Stimulated activated effector memory CD8-positive, alpha-beta T cell treated with anti-CD3 and anti-CD28 coated beads, Interleukin-12 subunit alpha, Interleukin-12 subunit beta, amount 100 ng/mL, for 72 hours (primary cell): ENCODE data around the gene NME7.

ENCODE experiments used
- ATAC-seq: fragments of 150-1000 bp; cut with Tn5 transposase; 2 replicates; pipeline ENCODE4 v1.10.0; 2021
- DNase-seq, 2 donors: peaks; one replicate each; pipeline ENCODE4 v3.0.0; 2021 to 2022; ENCODE audit warnings: low spot score in 2 of 2
- H3K27ac Mint-ChIP-seq: one replicate; pipeline ENCODE4 v1.8.0; 2022; ENCODE audit warnings: mild to moderate bottlenecking, mixed read lengths
- H3K36me3 Mint-ChIP-seq: one replicate; pipeline ENCODE4 v1.8.0; 2022; ENCODE audit warnings: mild to moderate bottlenecking, mixed read lengths
- H3K4me1 Mint-ChIP-seq: one replicate; pipeline ENCODE4 v1.8.0; 2022; ENCODE audit warnings: mixed read lengths
- H3K4me3 Mint-ChIP-seq: one replicate; pipeline ENCODE4 v1.8.0; 2022; ENCODE audit warnings: mild to moderate bottlenecking, mixed read lengths
- H3K9me3 Mint-ChIP-seq: one replicate; pipeline ENCODE4 v1.8.0; 2022; ENCODE audit warnings: mixed read lengths

The NME7 gene

GRCh38 chr1:169240449-169241232 is 127.0 kb downstream of the NME7 start:
- DNase-seq (no peak), ATAC-seq (peak; percentile 83)
- Mint-ChIP-seq H3K4me1 (peaks cover 7% of the 10 kb centered on the region), H3K9me3 (no peaks in the 10 kb centered on the region), H3K27ac (no peak overlapping the region), H3K4me3 (no peak overlapping the region), H3K36me3 (no peaks in the 10 kb centered on the region)

GRCh38 chr1:169236880-169237279 is 130.7 kb downstream of the NME7 start:
- H3K27ac Mint-ChIP-seq = no peak overlapping the region

GRCh38 chr1:169236143-169236542 is 131.5 kb downstream of the NME7 start:
- no peak for ATAC-seq
- H3K4me1 Mint-ChIP-seq = peaks cover 7% of the 10 kb centered on the region
- H3K9me3 Mint-ChIP-seq = no peaks in the 10 kb centered on the region
- no peak for DNase-seq
- no peak overlapping the region for H3K27ac Mint-ChIP-seq
- H3K4me3 Mint-ChIP-seq = no peak overlapping the region
- H3K36me3 Mint-ChIP-seq = peaks cover 13% of the 10 kb centered on the region

More at GRCh38 chr1:169236880-169237279, 130.7 kb downstream of the NME7 start:
- no peak for ATAC-seq
- H3K36me3 Mint-ChIP-seq = peaks cover 10% of the 10 kb centered on the region
- H3K4me3 Mint-ChIP-seq = no peak overlapping the region
- H3K4me1 Mint-ChIP-seq = peaks cover 7% of the 10 kb centered on the region
- no peak for DNase-seq
- H3K9me3 Mint-ChIP-seq = no peaks in the 10 kb centered on the region

- no peak for ATAC-seq
Measured at GRCh38 chr1:169235568-169235967, 132.0 kb downstream of the NME7 start.

GRCh38 chr1:169234780-169235179 is 132.8 kb downstream of the NME7 start:
- DNase-seq = no peak
- Mint-ChIP-seq H3K4me3 (no peak overlapping the region), H3K9me3 (no peaks in the 10 kb centered on the region), H3K27ac (no peak overlapping the region), H3K36me3 (peaks cover 13% of the 10 kb centered on the region), H3K4me1 (peaks cover 7% of the 10 kb centered on the region)
- ATAC-seq = no peak

More at GRCh38 chr1:169235568-169235967, 132.0 kb downstream of the NME7 start:
- Mint-ChIP-seq H3K4me3 (no peak overlapping the region), H3K4me1 (peaks cover 7% of the 10 kb centered on the region), H3K9me3 (no peaks in the 10 kb centered on the region), H3K36me3 (peaks cover 13% of the 10 kb centered on the region), H3K27ac (no peak overlapping the region)
- DNase-seq = no peak

- no peaks in the 10 kb centered on the region for H3K9me3 Mint-ChIP-seq
- peaks cover 10% of the 10 kb centered on the region for H3K4me1 Mint-ChIP-seq
- peak overlapping the region; percentile 51 for H3K27ac Mint-ChIP-seq
- no peak overlapping the region for H3K4me3 Mint-ChIP-seq
- no peak for DNase-seq
- no peak for ATAC-seq
- H3K36me3 Mint-ChIP-seq = no peaks in the 10 kb centered on the region
Measured at GRCh38 chr1:169217636-169218035, 150.0 kb downstream of the NME7 start.

- Mint-ChIP-seq H3K4me3 (no peak overlapping the region), H3K4me1 (peaks cover 10% of the 10 kb centered on the region), H3K27ac (no peak overlapping the region), H3K9me3 (no peaks in the 10 kb centered on the region), H3K36me3 (no peaks in the 10 kb centered on the region)
- ATAC-seq = no peak
- no peak for DNase-seq
Measured at GRCh38 chr1:169214598-169214997, 153.0 kb downstream of the NME7 start.

GRCh38 chr1:169212088-169212487 is 155.5 kb downstream of the NME7 start:
- H3K36me3 Mint-ChIP-seq = no peaks in the 10 kb centered on the region
- no peaks in the 10 kb centered on the region for H3K4me1 Mint-ChIP-seq

GRCh38 chr1:169207797-169208520 is 159.6 kb downstream of the NME7 start:
- Mint-ChIP-seq H3K4me3 (no peak overlapping the region), H3K36me3 (no peaks in the 10 kb centered on the region), H3K9me3 (no peaks in the 10 kb centered on the region), H3K27ac (no peak overlapping the region), H3K4me1 (no peaks in the 10 kb centered on the region)
- DNase-seq (no peak), ATAC-seq (no peak)

More at GRCh38 chr1:169212088-169212487, 155.5 kb downstream of the NME7 start:
- Mint-ChIP-seq H3K4me3 (no peak overlapping the region), H3K9me3 (no peaks in the 10 kb centered on the region), H3K27ac (no peak overlapping the region)
- ATAC-seq = no peak
- no peak for DNase-seq

GRCh38 chr1:169204157-169204556 is 163.4 kb downstream of the NME7 start:
- H3K27ac Mint-ChIP-seq = no peak overlapping the region
- no peaks in the 10 kb centered on the region for H3K9me3 Mint-ChIP-seq
- no peaks in the 10 kb centered on the region for H3K36me3 Mint-ChIP-seq
- no peak for ATAC-seq
- no peaks in the 10 kb centered on the region for H3K4me1 Mint-ChIP-seq
- DNase-seq = no peak
- no peak overlapping the region for H3K4me3 Mint-ChIP-seq

- ATAC-seq (no peak), DNase-seq (no peak)
- no peak overlapping the region for H3K4me3 Mint-ChIP-seq
- H3K9me3 Mint-ChIP-seq = no peaks in the 10 kb centered on the region
- no peaks in the 10 kb centered on the region for H3K4me1 Mint-ChIP-seq
- no peak overlapping the region for H3K27ac Mint-ChIP-seq
- no peaks in the 10 kb centered on the region for H3K36me3 Mint-ChIP-seq
Measured at GRCh38 chr1:169202791-169203665, 164.6 kb downstream of the NME7 start.

- Mint-ChIP-seq H3K27ac (no peak overlapping the region), H3K9me3 (no peaks in the 10 kb centered on the region), H3K4me3 (no peak overlapping the region), H3K4me1 (no peaks in the 10 kb centered on the region), H3K36me3 (no peaks in the 10 kb centered on the region)
- ATAC-seq (no peak), DNase-seq (no peak)
Measured at GRCh38 chr1:169201084-169201619, 166.4 kb downstream of the NME7 start.

GRCh38 chr1:169200319-169200718 is 167.3 kb downstream of the NME7 start:
- no peaks in the 10 kb centered on the region for H3K4me1 Mint-ChIP-seq
- ATAC-seq (no peak), DNase-seq (no peak)
- H3K9me3 Mint-ChIP-seq = no peaks in the 10 kb centered on the region
- no peak overlapping the region for H3K27ac Mint-ChIP-seq
- no peak overlapping the region for H3K4me3 Mint-ChIP-seq
- no peaks in the 10 kb centered on the region for H3K36me3 Mint-ChIP-seq

- H3K36me3 Mint-ChIP-seq = no peaks in the 10 kb centered on the region
- no peak overlapping the region for H3K27ac Mint-ChIP-seq
- no peaks in the 10 kb centered on the region for H3K4me1 Mint-ChIP-seq
- no peaks in the 10 kb centered on the region for H3K9me3 Mint-ChIP-seq
- H3K4me3 Mint-ChIP-seq = no peak overlapping the region
- no peak for ATAC-seq
- no peak for DNase-seq
Measured at GRCh38 chr1:169196581-169196980, 171.0 kb downstream of the NME7 start.

GRCh38 chr1:169196161-169196560 is 171.4 kb downstream of the NME7 start:
- no peak overlapping the region for H3K27ac Mint-ChIP-seq
- DNase-seq (no peak), ATAC-seq (no peak)
- no peak overlapping the region for H3K4me3 Mint-ChIP-seq
- H3K9me3 Mint-ChIP-seq = no peaks in the 10 kb centered on the region
- H3K36me3 Mint-ChIP-seq = no peaks in the 10 kb centered on the region
- no peaks in the 10 kb centered on the region for H3K4me1 Mint-ChIP-seq
